Measurements from ENCODE around the gene CASP9.
A peak's percentile ranks its signal among the peaks of the same experiment; 100 is the strongest.
"Not testable (repeated sequence)": the region's sequence is repeated elsewhere in the genome, so short reads cannot be mapped to it uniquely, and the experiment has no call there.

CASP9 gene

GRCh38 chr1:15523104-15524020 lies 653 bp downstream of the CASP9 start:
- peak overlapping the region; percentile 88 for H3K27ac ChIP-seq
- no peak for DNase-seq (ENCODE audit: low spot score)
- CTCF ChIA-PET, result interaction anchor here (0.6 kb wide), 1 partner anchor 76 kb away, joined by 3 read pairs; no protein-coding TSS in a partner anchor
- TF ChIP-seq CTCF (conservative IDR thresholded peaks at IDR 0.05; ENCODE audit: low read depth), result no peak
- POLR2A ChIA-PET (ENCODE audit: low non-redundant PET), result no interaction called here

GRCh38 chr1:15522551-15522950 lies 1.5 kb downstream of the CASP9 start:
- ChIA-PET CTCF (no interaction called here), POLR2A (ENCODE audit: low non-redundant PET) (no interaction called here)
- no peak overlapping the region for H3K27ac ChIP-seq
- no peak for DNase-seq (ENCODE audit: low spot score)
- TF ChIP-seq CTCF (conservative IDR thresholded peaks at IDR 0.05; ENCODE audit: low read depth), result no peak

- CTCF ChIA-PET, result interaction anchor here (0.6 to 0.7 kb wide), 2 partner anchors 30 to 44 kb away, joined by 3 to 4 read pairs; no protein-coding TSS in a partner anchor
- H3K27ac ChIP-seq; POLR2A ChIA-PET (ENCODE audit: low non-redundant PET); DNase-seq (ENCODE audit: low spot score): not testable (repeated sequence)
Observed at GRCh38 chr1:15521206-15521906, 2.7 kb downstream of the CASP9 start.

GRCh38 chr1:15519625-15520024 lies 4.4 kb downstream of the CASP9 start:
- ChIA-PET POLR2A (ENCODE audit: low non-redundant PET) (no interaction called here), CTCF (interaction anchor here (0.6 kb wide), 1 partner anchor 223 kb away, joined by 4 read pairs; no protein-coding TSS in a partner anchor)
- no peak overlapping the region for H3K27ac ChIP-seq
- DNase-seq (ENCODE audit: low spot score), result no peak
- no peak for TF ChIP-seq CTCF (conservative IDR thresholded peaks at IDR 0.05; ENCODE audit: low read depth)

GRCh38 chr1:15515022-15515663 lies 8.9 kb downstream of the CASP9 start:
- POLR2A ChIA-PET (ENCODE audit: low non-redundant PET), result no interaction called here
- no peak for TF ChIP-seq CTCF (conservative IDR thresholded peaks at IDR 0.05; ENCODE audit: low read depth)
- no peak overlapping the region for H3K27ac ChIP-seq
- no peak for DNase-seq (ENCODE audit: low spot score)
- CTCF ChIA-PET, result no interaction called here

GRCh38 chr1:15514557-15514956 lies 9.5 kb downstream of the CASP9 start:
- H3K27ac ChIP-seq; POLR2A ChIA-PET (ENCODE audit: low non-redundant PET); DNase-seq (ENCODE audit: low spot score): not testable (repeated sequence)
- CTCF ChIA-PET, result interaction anchor here (0.6 kb wide), 1 partner anchor 19 kb away, joined by 3 read pairs; no protein-coding TSS in a partner anchor

GRCh38 chr1:15513919-15514318 lies 10.1 kb downstream of the CASP9 start:
- DNase-seq (ENCODE audit: low spot score), result no peak
- ChIA-PET CTCF (interaction anchor here (0.5 to 0.6 kb wide), 2 partner anchors 14 to 394 kb away, joined by 4 to 5 read pairs; no protein-coding TSS in a partner anchor), POLR2A (ENCODE audit: low non-redundant PET) (no interaction called here)
- no peak overlapping the region for H3K27ac ChIP-seq
- TF ChIP-seq CTCF (conservative IDR thresholded peaks at IDR 0.05; ENCODE audit: low read depth), result no peak
